SU-DHL-6 (cell line): ENCODE measurements around the gene INVS.

Experiments
- EZH2phosphoT487 ChIP-seq: fragments of 200-600 bp; sonication (generic), shearing (Covaris generic); conservative IDR thresholded peaks from 2 replicates; pipeline ENCODE4 v1.6.1; 2018; ENCODE audit warnings: mild to moderate bottlenecking, antibody characterized with exemption, low read length, moderate library complexity, mixed read lengths
- TF ChIP-seq, protein P1 (sequence below): fragments of 200-600 bp; sonication (generic); IDR thresholded peaks from one replicate; pipeline ENCODE4 v1.5.1; 2017; ENCODE audit warnings: antibody characterized with exemption, mild to moderate bottlenecking, low read length, moderate library complexity; ENCODE audit not compliant: insufficient read depth, poor library complexity, severe bottlenecking

GRCh38 chr9:100064872-100065581 is 34.0 kb upstream of the INVS start:
- TF ChIP-seq, protein P1, sequence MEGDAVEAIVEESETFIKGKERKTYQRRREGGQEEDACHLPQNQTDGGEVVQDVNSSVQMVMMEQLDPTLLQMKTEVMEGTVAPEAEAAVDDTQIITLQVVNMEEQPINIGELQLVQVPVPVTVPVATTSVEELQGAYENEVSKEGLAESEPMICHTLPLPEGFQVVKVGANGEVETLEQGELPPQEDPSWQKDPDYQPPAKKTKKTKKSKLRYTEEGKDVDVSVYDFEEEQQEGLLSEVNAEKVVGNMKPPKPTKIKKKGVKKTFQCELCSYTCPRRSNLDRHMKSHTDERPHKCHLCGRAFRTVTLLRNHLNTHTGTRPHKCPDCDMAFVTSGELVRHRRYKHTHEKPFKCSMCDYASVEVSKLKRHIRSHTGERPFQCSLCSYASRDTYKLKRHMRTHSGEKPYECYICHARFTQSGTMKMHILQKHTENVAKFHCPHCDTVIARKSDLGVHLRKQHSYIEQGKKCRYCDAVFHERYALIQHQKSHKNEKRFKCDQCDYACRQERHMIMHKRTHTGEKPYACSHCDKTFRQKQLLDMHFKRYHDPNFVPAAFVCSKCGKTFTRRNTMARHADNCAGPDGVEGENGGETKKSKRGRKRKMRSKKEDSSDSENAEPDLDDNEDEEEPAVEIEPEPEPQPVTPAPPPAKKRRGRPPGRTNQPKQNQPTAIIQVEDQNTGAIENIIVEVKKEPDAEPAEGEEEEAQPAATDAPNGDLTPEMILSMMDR = no peak
- no peak for TF ChIP-seq EZH2phosphoT487
